HepG2 (cell line): Measurements from ENCODE around the gene RPE65. TPM values are rescaled to one million over a fixed set of nuclear protein-coding genes. Genes with fewer than 3 reads are reported as not detected.
A peak's percentile ranks its signal among the peaks of the same experiment; 100 is the strongest.

Experiments used
- ATAC-seq: fragments of 200-7000 bp; cut with Tn5 transposase; 3 replicates; pipeline ENCODE4 v1.9.1; 2020; ENCODE audit warnings: mild to moderate bottlenecking, moderate library complexity
- BruUV-seq: library from RNA; stranded (reverse); fragments of 400-500 nt; replicated peaks from 2 replicates; lab custom pipeline; 2021; lab: Mats Ljungman, UMichigan
- CTCF ChIA-PET: fragments of 300-600 bp; formaldehyde crosslinking; extraction: SDS; loops from one replicate; lab custom pipeline; 2021; ENCODE audit warnings: low total read pairs, inconsistent platforms, low intra/inter-chr PET ratio; lab: Yijun Ruan, JAX
- POLR2A ChIA-PET: fragments of 350-600 bp; sonication (Branson Sonifier 250); formaldehyde crosslinking; loops from one replicate; lab custom pipeline; 2020; ENCODE audit warnings: antibody characterized with exemption, inconsistent platforms; lab: Yijun Ruan, JAX
- DNase-seq: peaks from one replicate; pipeline ENCODE4 v3.0.0-alpha.2; 2015; ENCODE audit warnings: low spot score
- FAIRE-seq: peaks from 3 replicates; lab custom pipeline; 2011; peaks lifted over from hg19 to GRCh38; lab: Jason Lieb, UNC
- H2AFZ ChIP-seq: one replicate; pipeline ENCODE4 v1.6.1; 2011; ENCODE audit warnings: low read length, inconsistent platforms
- H3K27ac ChIP-seq: fragments of 300-600 bp; 3 replicates; pipeline ENCODE4 v1.8.0; 2011; ENCODE audit warnings: mixed run types, mild to moderate bottlenecking, mixed read lengths, low read length, inconsistent platforms; ENCODE audit not compliant: insufficient read depth; ENCODE audit errors: extremely low read length
- H3K27me3 ChIP-seq, 2 experiments: fragments of 200-600 bp in 1 of 2; 2 replicates in 1 of 2; 3 replicates in 1 of 2; pipeline versions ENCODE4 v1.6.0 to v1.8.0; 2011; ENCODE audit warnings: low read length in 2 of 2, mild to moderate bottlenecking in 2 of 2, moderate library complexity in 2 of 2, inconsistent platforms in 1 of 2; ENCODE audit not compliant: insufficient read depth in 2 of 2, control insufficient read depth in 1 of 2
- H3K36me3 ChIP-seq, 2 experiments: fragments of 200-600 bp in 1 of 2; replicated peaks in 1 of 2; 2 replicates in 1 of 2; 3 replicates in 1 of 2; pipeline versions ENCODE4 v1.5.1 to v1.8.0; 2011; ENCODE audit warnings: low read length in 2 of 2, inconsistent platforms in 1 of 2; ENCODE audit not compliant: insufficient read depth in 2 of 2, control insufficient read depth in 1 of 2
- H3K4me1 ChIP-seq: 2 replicates; pipeline ENCODE4 v1.5.1; 2012; ENCODE audit warnings: low read length, inconsistent platforms; ENCODE audit not compliant: insufficient read depth
- H3K4me2 ChIP-seq: 2 replicates; pipeline ENCODE4 v1.6.0; 2011; ENCODE audit warnings: low read depth, low read length, inconsistent platforms
- H3K4me3 ChIP-seq, 3 experiments: fragments of 200-600 bp in 1 of 3; sonication (generic), shearing (Covaris generic) in 1 of 3; replicated peaks in 1 of 3; 2 replicates each; pipeline ENCODE4 v1.5.1; 2011 to 2016; ENCODE audit warnings: low read length in 3 of 3, inconsistent platforms in 2 of 3, low read depth in 2 of 3, mild to moderate bottlenecking in 2 of 3, control low read depth in 1 of 3, mixed read lengths in 1 of 3; ENCODE audit not compliant: insufficient read depth in 1 of 3
- H3K79me2 ChIP-seq: one replicate; pipeline ENCODE4 v1.6.1; 2011; ENCODE audit warnings: low read length, inconsistent platforms; ENCODE audit not compliant: insufficient read depth
- H3K9ac ChIP-seq: 2 replicates; pipeline ENCODE4 v1.6.0; 2011; ENCODE audit warnings: mild to moderate bottlenecking, low read depth, low read length, inconsistent platforms; ENCODE audit not compliant: insufficient read depth
- H3K9me3 ChIP-seq: 2 replicates; pipeline ENCODE4 v1.5.1; 2012; ENCODE audit warnings: mild to moderate bottlenecking, low read length
- H4K20me1 ChIP-seq: 2 replicates; pipeline ENCODE4 v1.6.0; 2011; ENCODE audit warnings: inconsistent platforms, mild to moderate bottlenecking, low read length, moderate library complexity; ENCODE audit not compliant: insufficient read depth
- GATAD1 ChIP-seq: IDR thresholded peaks from 2 replicates; pipeline ENCODE4 v1.6.1; 2016; ENCODE audit warnings: missing genetic modification reagents, missing compliant biosample characterization
- MAFK ChIP-seq, 2 experiments: IDR thresholded peaks in 1 of 2; conservative IDR thresholded peaks in 1 of 2; 2 replicates each; pipeline ENCODE4 v1.6.1; 2011; ENCODE audit warnings: improper control_type of control experiment in 2 of 2, low read length in 2 of 2
- MAZ ChIP-seq, 2 experiments: sonication (generic) in 1 of 2; formaldehyde crosslinking in 1 of 2; IDR thresholded peaks; 2 replicates each; pipeline versions ENCODE4 v1.5.0 to v1.6.1; 2012 to 2020; ENCODE audit warnings: low read depth in 2 of 2, mild to moderate bottlenecking in 2 of 2, borderline replicate concordance in 1 of 2, improper control_type of control experiment in 1 of 2, low read length in 1 of 2, missing genetic modification reagents in 1 of 2, moderate library complexity in 1 of 2
- ZC3H13 ChIP-seq: sonication (generic); formaldehyde crosslinking; IDR thresholded peaks from 2 replicates; pipeline ENCODE4 v1.8.1; 2023; ENCODE audit warnings: mild to moderate bottlenecking, missing genetic modification reagents, moderate library complexity
- ZNF569 ChIP-seq: sonication (generic); formaldehyde crosslinking; IDR thresholded peaks from 2 replicates; pipeline ENCODE4 v1.5.0; 2020; ENCODE audit warnings: mild to moderate bottlenecking, missing genetic modification reagents, moderate library complexity, borderline replicate concordance
- ZSCAN21 ChIP-seq: sonication (generic); formaldehyde crosslinking; IDR thresholded peaks from 2 replicates; pipeline ENCODE4 v1.8.0; 2022; ENCODE audit warnings: mild to moderate bottlenecking, missing genetic modification reagents, moderate library complexity, borderline replicate concordance
- WGBS: methylation state at CpG from one replicate; pipeline ENCODE4 v1.1.6; 2017; ENCODE audit warnings: low lambda C conversion rate; 5-methylcytosine and 5-hydroxymethylcytosine counted together
- in situ Hi-C: cut with HindIII; loops from 2 replicates; pipeline ENCODE4 v1.10.0; 2017; ENCODE audit warnings: low pct_unique_long_range_greater_than_20kb; ENCODE audit not compliant: extremely low pct_ligation_motif_present
- intact Hi-C: fragments of 100-400 bp; cut with micrococcal nuclease; formaldehyde crosslinking; loops from one replicate; pipeline ENCODE4 v1.10.0; 2022; ENCODE audit not compliant: unreplicated experiment
- polyA plus RNA-seq, 8 experiments: library from polyadenylated mRNA; depleted of rRNA in 3 of 8; stranded (reverse) in 7 of 8; unstranded in 1 of 8; fragments of >200 nt; fragmentation: Illumina TruSeq in 4 of 8; extraction: Trizol in 4 of 8; gene quantifications; 2 replicates each; pipeline versions ENCODE4 v1.2.1 to v1.2.3, GENCODE V29; 2011 to 2016; ENCODE audit warnings: low read depth in 4 of 8, missing spikeins in 1 of 8, mixed read lengths in 1 of 8; ENCODE audit not compliant: insufficient read depth in 1 of 8
- total RNA-seq, 5 experiments: library from RNA; depleted of rRNA; stranded (reverse); fragments of >200 nt; fragmentation: Illumina TruSeq; extraction: Trizol; gene quantifications; 2 replicates each; pipeline ENCODE4 v1.2.3, GENCODE V29; 2016; ENCODE audit warnings: low read depth in 1 of 5
- TF ChIP-seq, protein P1 (sequence below): sonication (generic); formaldehyde crosslinking; IDR thresholded peaks from 2 replicates; pipeline ENCODE4 v1.4.0; 2020; ENCODE audit warnings: missing genetic modification reagents, mild to moderate bottlenecking, borderline replicate concordance
- TF ChIP-seq, protein P2 (sequence below): sonication (generic); formaldehyde crosslinking; IDR thresholded peaks from 2 replicates; pipeline ENCODE4 v1.4.0; 2020; ENCODE audit warnings: missing genetic modification reagents

Gene RPE65
- total and polyA plus RNA-seq, 2 of the 13 experiments (the other 11 are each of a cell fraction or from before 2014, with no cell fraction given): not detected

DNA sequence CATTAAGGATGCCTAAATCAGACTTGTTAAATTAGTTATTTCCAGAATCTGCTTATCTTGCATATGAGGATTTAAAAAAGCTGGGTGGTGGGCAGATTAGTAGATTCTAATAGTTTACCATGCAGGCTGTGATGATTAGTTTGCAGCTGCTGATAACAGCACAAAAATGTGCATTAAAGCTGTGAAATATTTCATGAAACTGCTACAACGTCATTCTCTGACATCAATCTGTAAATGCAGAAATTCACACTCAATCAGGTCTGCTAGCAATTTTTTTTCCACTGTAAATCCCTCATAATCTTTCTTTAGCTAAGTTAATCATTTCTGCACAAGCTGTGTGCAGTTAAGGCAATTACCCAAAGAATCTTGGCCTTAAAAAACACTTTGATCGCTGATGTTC, 9.3 kb upstream of the RPE65 start:
- DNase-seq (no peak), FAIRE-seq (no peak), ATAC-seq (no peak)
- Histone ChIP-seq H3K79me2 (no peaks in the 10 kb centered on the region), H3K4me3 (no peak overlapping the region), H3K9me3 (no peaks in the 10 kb centered on the region), H3K4me2 (no peak overlapping the region), H2AFZ (no peak overlapping the region), H3K4me1 (no peaks in the 10 kb centered on the region), H3K27ac (no peak overlapping the region), H4K20me1 (no peaks in the 10 kb centered on the region), H3K27me3 (no peaks in the 10 kb centered on the region), H3K36me3 (no peaks in the 10 kb centered on the region), H3K9ac (no peak overlapping the region)
- TF ChIP-seq MAFK (conservative IDR thresholded peaks at IDR 0.05 in 1 of 2, IDR thresholded peaks at IDR 0.05 in 1 of 2; ENCODE audit: low read length in 2 of 2) (0 out of 4 replicates have a peak, but pooled peaks of 1 of the 2 experiments have one; percentile 7), ZC3H13 (CRISPR knock-in tag) (no peak), ZSCAN21 (CRISPR knock-in tag) (no peak)
- TF ChIP-seq, protein P1, sequence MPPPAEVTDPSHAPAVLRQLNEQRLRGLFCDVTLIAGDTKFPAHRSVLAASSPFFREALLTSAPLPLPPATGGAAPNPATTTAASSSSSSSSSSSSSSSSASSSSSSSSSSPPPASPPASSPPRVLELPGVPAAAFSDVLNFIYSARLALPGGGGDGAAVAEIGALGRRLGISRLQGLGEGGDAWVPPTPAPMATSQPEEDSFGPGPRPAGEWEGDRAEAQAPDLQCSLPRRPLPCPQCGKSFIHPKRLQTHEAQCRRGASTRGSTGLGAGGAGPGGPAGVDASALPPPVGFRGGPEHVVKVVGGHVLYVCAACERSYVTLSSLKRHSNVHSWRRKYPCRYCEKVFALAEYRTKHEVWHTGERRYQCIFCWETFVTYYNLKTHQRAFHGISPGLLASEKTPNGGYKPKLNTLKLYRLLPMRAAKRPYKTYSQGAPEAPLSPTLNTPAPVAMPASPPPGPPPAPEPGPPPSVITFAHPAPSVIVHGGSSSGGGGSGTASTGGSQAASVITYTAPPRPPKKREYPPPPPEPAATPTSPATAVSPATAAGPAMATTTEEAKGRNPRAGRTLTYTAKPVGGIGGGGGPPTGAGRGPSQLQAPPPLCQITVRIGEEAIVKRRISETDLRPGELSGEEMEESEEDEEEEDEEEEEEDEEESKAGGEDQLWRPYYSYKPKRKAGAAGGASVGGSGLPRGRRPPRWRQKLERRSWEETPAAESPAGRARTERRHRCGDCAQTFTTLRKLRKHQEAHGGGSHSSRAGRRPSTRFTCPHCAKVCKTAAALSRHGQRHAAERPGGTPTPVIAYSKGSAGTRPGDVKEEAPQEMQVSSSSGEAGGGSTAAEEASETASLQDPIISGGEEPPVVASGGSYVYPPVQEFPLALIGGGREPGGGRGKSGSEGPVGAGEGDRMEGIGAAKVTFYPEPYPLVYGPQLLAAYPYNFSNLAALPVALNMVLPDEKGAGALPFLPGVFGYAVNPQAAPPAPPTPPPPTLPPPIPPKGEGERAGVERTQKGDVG (CRISPR knock-in tag): no peak
- no TSS peak for BruUV-seq
- POLR2A ChIA-PET: no interaction called here
- CTCF ChIA-PET: no interaction called here
- WGBS: 7% methylated on average over 2 of the region's 2 CpGs
- in situ Hi-C loops (no loop called here), intact Hi-C loops (no loop called here)

DNA sequence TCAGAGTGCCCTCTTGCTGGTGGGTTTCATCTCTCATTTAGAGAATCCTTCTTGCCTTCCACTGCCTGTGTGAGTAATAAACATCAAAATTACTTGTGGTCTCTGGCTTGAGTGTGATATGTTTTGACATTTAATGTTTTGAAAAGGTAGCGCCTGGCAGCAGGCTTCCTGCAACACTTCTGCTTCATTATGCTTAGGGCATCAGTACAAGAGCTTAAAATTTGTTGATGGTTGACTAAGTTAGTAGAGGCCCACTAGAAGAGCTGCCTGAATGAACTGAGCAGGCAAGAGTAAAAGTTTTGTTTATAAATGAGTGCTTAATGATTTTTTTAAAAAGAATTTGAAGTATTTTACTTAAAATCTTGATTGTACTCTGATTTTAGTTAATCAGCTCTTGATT, 6.4 kb upstream of the RPE65 start:
- ATAC-seq (no peak), DNase-seq (no peak), FAIRE-seq (no peak)
- no peaks in the 10 kb centered on the region for H3K79me2 ChIP-seq
- H3K36me3 ChIP-seq: no peaks in the 10 kb centered on the region
- CTCF ChIA-PET: no interaction called here
- no peak overlapping the region for H3K4me2 ChIP-seq
- no peaks in the 10 kb centered on the region for H3K9me3 ChIP-seq
- peaks cover 0 to 3% of the 10 kb centered on the region in 2 experiments; a peak in 1 of 5 replicates for H3K27me3 ChIP-seq
- intact Hi-C loops (no loop called here), in situ Hi-C loops (no loop called here)
- H3K27ac ChIP-seq: no peak overlapping the region
- H2AFZ ChIP-seq: no peak overlapping the region
- BruUV-seq: no TSS peak
- WGBS: 0% methylated on average over 1 of the region's 1 CpG
- H4K20me1 ChIP-seq: no peaks in the 10 kb centered on the region
- no peak overlapping the region for H3K4me3 ChIP-seq
- POLR2A ChIA-PET: no interaction called here
- H3K4me1 ChIP-seq: no peaks in the 10 kb centered on the region
- no peak overlapping the region for H3K9ac ChIP-seq
- TF ChIP-seq, protein P2, sequence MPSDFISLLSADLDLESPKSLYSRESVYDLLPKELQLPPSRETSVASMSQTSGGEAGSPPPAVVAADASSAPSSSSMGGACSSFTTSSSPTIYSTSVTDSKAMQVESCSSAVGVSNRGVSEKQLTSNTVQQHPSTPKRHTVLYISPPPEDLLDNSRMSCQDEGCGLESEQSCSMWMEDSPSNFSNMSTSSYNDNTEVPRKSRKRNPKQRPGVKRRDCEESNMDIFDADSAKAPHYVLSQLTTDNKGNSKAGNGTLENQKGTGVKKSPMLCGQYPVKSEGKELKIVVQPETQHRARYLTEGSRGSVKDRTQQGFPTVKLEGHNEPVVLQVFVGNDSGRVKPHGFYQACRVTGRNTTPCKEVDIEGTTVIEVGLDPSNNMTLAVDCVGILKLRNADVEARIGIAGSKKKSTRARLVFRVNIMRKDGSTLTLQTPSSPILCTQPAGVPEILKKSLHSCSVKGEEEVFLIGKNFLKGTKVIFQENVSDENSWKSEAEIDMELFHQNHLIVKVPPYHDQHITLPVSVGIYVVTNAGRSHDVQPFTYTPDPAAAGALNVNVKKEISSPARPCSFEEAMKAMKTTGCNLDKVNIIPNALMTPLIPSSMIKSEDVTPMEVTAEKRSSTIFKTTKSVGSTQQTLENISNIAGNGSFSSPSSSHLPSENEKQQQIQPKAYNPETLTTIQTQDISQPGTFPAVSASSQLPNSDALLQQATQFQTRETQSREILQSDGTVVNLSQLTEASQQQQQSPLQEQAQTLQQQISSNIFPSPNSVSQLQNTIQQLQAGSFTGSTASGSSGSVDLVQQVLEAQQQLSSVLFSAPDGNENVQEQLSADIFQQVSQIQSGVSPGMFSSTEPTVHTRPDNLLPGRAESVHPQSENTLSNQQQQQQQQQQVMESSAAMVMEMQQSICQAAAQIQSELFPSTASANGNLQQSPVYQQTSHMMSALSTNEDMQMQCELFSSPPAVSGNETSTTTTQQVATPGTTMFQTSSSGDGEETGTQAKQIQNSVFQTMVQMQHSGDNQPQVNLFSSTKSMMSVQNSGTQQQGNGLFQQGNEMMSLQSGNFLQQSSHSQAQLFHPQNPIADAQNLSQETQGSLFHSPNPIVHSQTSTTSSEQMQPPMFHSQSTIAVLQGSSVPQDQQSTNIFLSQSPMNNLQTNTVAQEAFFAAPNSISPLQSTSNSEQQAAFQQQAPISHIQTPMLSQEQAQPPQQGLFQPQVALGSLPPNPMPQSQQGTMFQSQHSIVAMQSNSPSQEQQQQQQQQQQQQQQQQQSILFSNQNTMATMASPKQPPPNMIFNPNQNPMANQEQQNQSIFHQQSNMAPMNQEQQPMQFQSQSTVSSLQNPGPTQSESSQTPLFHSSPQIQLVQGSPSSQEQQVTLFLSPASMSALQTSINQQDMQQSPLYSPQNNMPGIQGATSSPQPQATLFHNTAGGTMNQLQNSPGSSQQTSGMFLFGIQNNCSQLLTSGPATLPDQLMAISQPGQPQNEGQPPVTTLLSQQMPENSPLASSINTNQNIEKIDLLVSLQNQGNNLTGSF (CRISPR knock-in tag): no peak
- TF ChIP-seq MAZ (IDR thresholded peaks at IDR 0.05; ENCODE audit: borderline replicate concordance, low read depth, low read length) (no peak), MAZ (CRISPR knock-in tag; IDR thresholded peaks at IDR 0.05; ENCODE audit: low read depth) (no peak), ZNF569 (no peak), GATAD1 (CRISPR knock-in tag) (no peak)
